ENCODE results near the gene TET2. TPM values are rescaled to one million over a fixed set of nuclear protein-coding genes. Genes with fewer than 3 reads are reported as not detected.

The TET2 gene
- total RNA-seq, 1 experiment from 2014 or later = 3.4 TPM

DNA sequence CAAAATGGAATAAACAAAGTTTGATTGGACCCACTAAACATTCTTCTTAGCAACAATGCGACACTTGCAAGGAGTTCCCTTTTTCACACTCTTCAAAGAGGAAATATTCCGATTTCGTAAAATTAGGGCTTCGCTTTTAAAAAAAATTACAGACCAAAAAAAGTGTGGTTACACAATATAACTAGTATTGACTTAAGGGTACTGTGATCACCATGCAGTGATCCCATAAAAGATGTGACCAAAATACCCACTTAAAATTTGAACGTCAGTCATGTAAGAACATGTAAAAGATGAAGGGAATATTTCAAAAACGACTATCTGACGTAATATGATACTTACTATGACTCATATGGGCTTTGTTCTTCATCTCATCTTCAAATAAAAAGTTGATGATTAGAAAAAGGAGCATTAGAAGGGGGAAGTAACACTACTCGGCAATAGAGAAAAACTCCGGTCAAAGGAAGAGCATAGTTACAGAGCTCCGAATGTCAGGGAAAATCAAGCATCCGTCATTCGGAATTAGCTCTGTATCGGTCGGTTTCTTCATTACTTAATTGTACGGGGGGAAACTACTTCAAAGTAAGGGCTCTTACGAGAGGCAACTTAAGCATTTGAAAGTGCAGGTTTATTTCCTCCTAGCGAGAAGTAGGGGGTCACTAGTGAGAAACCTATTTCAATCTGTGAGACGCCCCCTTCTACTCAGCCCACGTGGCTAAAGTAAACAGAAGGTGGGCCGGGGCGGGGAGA, 1.3 kb upstream of the TET2 start:
- ChIA-PET POLR2A (no interaction called here), CTCF (interaction anchor here (1.5 kb wide), 1 partner anchor 328 kb away, joined by 6 read pairs; the partner anchor contains the start of gene PPA2)
- no peaks in the 10 kb centered on the region for H3K9me3 Mint-ChIP-seq
- DNase-seq (ENCODE audit: low spot score) (no peak), ATAC-seq (no peak)
- TF ChIP-seq OVOL2 (CRISPR knock-in tag; IDR thresholded peaks at IDR 0.05; ENCODE audit: borderline replicate concordance) (no peak), ZNF416 (CRISPR knock-in tag; IDR thresholded peaks at IDR 0.05) (no peak), ZNF121 (CRISPR knock-in tag; IDR thresholded peaks at IDR 0.05) (no peak), NR3C1 (CRISPR knock-in tag; conservative IDR thresholded peaks at IDR 0.05; ENCODE audit: low read depth) (no peak), ZNF423 (CRISPR knock-in tag; IDR thresholded peaks at IDR 0.05) (no peak), SOX15 (CRISPR knock-in tag; IDR thresholded peaks at IDR 0.05) (no peak), RELA (CRISPR knock-in tag; IDR thresholded peaks at IDR 0.05; ENCODE audit: borderline replicate concordance) (no peak), EMX1 (CRISPR knock-in tag; IDR thresholded peaks at IDR 0.05) (no peak), CREM (CRISPR knock-in tag; IDR thresholded peaks at IDR 0.05) (no peak)
- TF ChIP-seq, protein P1, sequence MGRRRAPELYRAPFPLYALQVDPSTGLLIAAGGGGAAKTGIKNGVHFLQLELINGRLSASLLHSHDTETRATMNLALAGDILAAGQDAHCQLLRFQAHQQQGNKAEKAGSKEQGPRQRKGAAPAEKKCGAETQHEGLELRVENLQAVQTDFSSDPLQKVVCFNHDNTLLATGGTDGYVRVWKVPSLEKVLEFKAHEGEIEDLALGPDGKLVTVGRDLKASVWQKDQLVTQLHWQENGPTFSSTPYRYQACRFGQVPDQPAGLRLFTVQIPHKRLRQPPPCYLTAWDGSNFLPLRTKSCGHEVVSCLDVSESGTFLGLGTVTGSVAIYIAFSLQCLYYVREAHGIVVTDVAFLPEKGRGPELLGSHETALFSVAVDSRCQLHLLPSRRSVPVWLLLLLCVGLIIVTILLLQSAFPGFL (CRISPR knock-in tag; IDR thresholded peaks at IDR 0.05; ENCODE audit: borderline replicate concordance) = no peak
- TF ChIP-seq, protein P2, sequence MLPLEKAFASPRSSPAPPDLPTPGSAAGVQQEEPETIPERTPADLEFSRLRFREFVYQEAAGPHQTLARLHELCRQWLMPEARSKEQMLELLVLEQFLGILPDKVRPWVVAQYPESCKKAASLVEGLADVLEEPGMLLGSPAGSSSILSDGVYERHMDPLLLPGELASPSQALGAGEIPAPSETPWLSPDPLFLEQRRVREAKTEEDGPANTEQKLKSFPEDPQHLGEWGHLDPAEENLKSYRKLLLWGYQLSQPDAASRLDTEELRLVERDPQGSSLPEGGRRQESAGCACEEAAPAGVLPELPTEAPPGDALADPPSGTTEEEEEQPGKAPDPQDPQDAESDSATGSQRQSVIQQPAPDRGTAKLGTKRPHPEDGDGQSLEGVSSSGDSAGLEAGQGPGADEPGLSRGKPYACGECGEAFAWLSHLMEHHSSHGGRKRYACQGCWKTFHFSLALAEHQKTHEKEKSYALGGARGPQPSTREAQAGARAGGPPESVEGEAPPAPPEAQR (CRISPR knock-in tag; IDR thresholded peaks at IDR 0.05) = no peak
- TF ChIP-seq, protein P3, sequence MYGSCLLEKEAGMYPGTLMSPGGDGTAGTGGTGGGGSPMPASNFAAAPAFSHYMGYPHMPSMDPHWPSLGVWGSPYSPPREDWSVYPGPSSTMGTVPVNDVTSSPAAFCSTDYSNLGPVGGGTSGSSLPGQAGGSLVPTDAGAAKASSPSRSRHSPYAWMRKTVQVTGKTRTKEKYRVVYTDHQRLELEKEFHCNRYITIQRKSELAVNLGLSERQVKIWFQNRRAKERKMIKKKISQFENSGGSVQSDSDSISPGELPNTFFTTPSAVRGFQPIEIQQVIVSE (CRISPR knock-in tag; IDR thresholded peaks at IDR 0.05; ENCODE audit: borderline replicate concordance) = no peak
- H3K4me1 Mint-ChIP-seq = peaks cover 24% of the 10 kb centered on the region
- no peak overlapping the region for H3K27ac Mint-ChIP-seq
- peaks cover 95% of the 10 kb centered on the region for H3K27me3 Mint-ChIP-seq (ENCODE audit: low read depth)
- H3K4me3 Mint-ChIP-seq = peak overlapping the region; percentile 91
- no peaks in the 10 kb centered on the region for H3K36me3 Mint-ChIP-seq

DNA sequence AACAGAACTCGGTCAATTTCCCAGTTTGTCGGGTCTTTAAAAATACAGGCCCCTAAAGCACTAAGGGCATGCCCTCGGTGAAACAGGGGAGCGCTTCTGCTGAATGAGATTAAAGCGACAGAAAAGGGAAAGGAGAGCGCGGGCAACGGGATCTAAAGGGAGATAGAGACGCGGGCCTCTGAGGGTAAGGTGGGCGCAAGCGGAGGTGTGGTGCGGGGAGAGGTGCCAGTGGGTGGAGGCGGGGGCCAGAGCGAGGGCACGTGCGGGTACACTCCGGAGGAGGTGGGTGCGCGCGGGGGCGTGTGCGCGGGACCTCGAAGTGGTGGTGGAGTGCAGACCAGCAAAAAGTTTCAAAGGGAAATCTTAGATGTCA, 787 bp upstream of the TET2 start:
- ChIA-PET CTCF (interaction anchor here (1.5 kb wide), 1 partner anchor 328 kb away, joined by 6 read pairs; the partner anchor contains the start of gene PPA2), POLR2A (no interaction called here)
- no peaks in the 10 kb centered on the region for H3K36me3 Mint-ChIP-seq
- peaks cover 24% of the 10 kb centered on the region for H3K4me1 Mint-ChIP-seq
- DNase-seq (ENCODE audit: low spot score) (peak; percentile 45), ATAC-seq (peak; percentile 57)
- peak overlapping the region; percentile 91 for H3K4me3 Mint-ChIP-seq
- TF ChIP-seq MXD4 (CRISPR knock-in tag; IDR thresholded peaks at IDR 0.05; ENCODE audit: borderline replicate concordance) (no peak), KAT7 (CRISPR knock-in tag; IDR thresholded peaks at IDR 0.05; ENCODE audit: borderline replicate concordance) (0 out of 2 replicates have a peak, but pooled peaks have one; percentile 11)
- TF ChIP-seq, protein P4, sequence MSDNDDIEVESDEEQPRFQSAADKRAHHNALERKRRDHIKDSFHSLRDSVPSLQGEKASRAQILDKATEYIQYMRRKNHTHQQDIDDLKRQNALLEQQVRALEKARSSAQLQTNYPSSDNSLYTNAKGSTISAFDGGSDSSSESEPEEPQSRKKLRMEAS (CRISPR knock-in tag; IDR thresholded peaks at IDR 0.05) = peak; percentile 50; the same call in 1 of the 2 replicates
- no peaks in the 10 kb centered on the region for H3K9me3 Mint-ChIP-seq
- H3K27ac Mint-ChIP-seq = no peak overlapping the region
- H3K27me3 Mint-ChIP-seq (ENCODE audit: low read depth) = peaks cover 95% of the 10 kb centered on the region

DNA sequence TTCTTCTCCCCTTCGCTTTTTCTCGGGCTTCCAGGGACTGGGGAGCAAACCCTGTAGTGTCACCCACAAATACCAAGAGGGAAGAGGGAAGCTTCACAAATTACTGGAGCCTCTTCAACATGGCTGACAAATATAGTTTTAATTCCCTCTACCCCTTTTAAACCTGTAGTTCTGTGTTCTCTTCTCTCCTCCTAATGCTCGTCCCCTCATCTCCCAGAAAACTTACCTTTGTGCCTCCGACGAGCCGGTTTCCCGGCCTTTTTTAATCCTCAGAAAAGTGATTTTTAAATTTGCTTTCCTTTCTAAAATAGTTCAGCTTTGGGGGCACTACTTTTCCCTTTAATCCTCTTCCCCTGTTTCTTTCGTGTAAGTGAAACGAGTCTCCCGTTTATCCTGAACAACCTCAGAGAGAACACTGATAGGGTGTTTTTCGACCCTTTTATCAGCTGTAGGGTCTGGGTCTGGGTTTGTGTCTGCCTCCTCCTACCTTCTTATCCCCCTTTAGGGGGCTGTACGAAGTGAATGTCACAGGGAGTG, 408 bp downstream of the TET2 start:
- Mint-ChIP-seq H3K9me3 (no peaks in the 10 kb centered on the region), H3K27ac (no peak overlapping the region), H3K4me1 (peaks cover 24% of the 10 kb centered on the region), H3K27me3 (ENCODE audit: low read depth) (peaks cover 87% of the 10 kb centered on the region), H3K36me3 (no peaks in the 10 kb centered on the region), H3K4me3 (peak overlapping the region; percentile 91)
- DNase-seq (ENCODE audit: low spot score) = no peak
- CTCF ChIA-PET = interaction anchor here (0.6 to 1.4 kb wide), 2 partner anchors 199 to 327 kb away, joined by 3 to 5 read pairs; partner anchors contain the start of gene PPA2
- POLR2A ChIA-PET = interaction anchor here (1.0 kb wide), 1 partner anchor 327 kb away, joined by 5 read pairs; the partner anchor contains the start of gene PPA2
- ATAC-seq = no peak
- TF ChIP-seq, protein P5, sequence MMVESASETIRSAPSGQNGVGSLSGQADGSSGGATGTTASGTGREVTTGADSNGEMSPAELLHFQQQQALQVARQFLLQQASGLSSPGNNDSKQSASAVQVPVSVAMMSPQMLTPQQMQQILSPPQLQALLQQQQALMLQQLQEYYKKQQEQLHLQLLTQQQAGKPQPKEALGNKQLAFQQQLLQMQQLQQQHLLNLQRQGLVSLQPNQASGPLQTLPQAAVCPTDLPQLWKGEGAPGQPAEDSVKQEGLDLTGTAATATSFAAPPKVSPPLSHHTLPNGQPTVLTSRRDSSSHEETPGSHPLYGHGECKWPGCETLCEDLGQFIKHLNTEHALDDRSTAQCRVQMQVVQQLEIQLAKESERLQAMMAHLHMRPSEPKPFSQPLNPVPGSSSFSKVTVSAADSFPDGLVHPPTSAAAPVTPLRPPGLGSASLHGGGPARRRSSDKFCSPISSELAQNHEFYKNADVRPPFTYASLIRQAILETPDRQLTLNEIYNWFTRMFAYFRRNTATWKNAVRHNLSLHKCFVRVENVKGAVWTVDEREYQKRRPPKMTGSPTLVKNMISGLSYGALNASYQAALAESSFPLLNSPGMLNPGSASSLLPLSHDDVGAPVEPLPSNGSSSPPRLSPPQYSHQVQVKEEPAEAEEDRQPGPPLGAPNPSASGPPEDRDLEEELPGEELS (CRISPR knock-in tag; IDR thresholded peaks at IDR 0.05) = no peak
- TF ChIP-seq FOXJ3 (CRISPR knock-in tag; IDR thresholded peaks at IDR 0.05; ENCODE audit: borderline replicate concordance) (no peak), ELF4 (CRISPR knock-in tag; IDR thresholded peaks at IDR 0.05; ENCODE audit: low read depth) (no peak), OVOL2 (CRISPR knock-in tag; IDR thresholded peaks at IDR 0.05; ENCODE audit: borderline replicate concordance) (no peak), ETV6 (CRISPR knock-in tag; IDR thresholded peaks at IDR 0.05) (no peak), ZNF121 (CRISPR knock-in tag; IDR thresholded peaks at IDR 0.05) (no peak), ZNF317 (CRISPR knock-in tag; IDR thresholded peaks at IDR 0.05; ENCODE audit: borderline replicate concordance, low read depth) (no peak)
- TF ChIP-seq, protein P6, sequence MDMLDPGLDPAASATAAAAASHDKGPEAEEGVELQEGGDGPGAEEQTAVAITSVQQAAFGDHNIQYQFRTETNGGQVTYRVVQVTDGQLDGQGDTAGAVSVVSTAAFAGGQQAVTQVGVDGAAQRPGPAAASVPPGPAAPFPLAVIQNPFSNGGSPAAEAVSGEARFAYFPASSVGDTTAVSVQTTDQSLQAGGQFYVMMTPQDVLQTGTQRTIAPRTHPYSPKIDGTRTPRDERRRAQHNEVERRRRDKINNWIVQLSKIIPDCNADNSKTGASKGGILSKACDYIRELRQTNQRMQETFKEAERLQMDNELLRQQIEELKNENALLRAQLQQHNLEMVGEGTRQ (CRISPR knock-in tag; IDR thresholded peaks at IDR 0.05) = no peak
- TF ChIP-seq, protein P7, sequence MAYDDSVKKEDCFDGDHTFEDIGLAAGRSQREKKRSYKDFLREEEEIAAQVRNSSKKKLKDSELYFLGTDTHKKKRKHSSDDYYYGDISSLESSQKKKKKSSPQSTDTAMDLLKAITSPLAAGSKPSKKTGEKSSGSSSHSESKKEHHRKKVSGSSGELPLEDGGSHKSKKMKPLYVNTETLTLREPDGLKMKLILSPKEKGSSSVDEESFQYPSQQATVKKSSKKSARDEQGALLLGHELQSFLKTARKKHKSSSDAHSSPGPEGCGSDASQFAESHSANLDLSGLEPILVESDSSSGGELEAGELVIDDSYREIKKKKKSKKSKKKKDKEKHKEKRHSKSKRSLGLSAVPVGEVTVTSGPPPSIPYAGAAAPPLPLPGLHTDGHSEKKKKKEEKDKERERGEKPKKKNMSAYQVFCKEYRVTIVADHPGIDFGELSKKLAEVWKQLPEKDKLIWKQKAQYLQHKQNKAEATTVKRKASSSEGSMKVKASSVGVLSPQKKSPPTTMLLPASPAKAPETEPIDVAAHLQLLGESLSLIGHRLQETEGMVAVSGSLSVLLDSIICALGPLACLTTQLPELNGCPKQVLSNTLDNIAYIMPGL (CRISPR knock-in tag; IDR thresholded peaks at IDR 0.05) = no peak

All from WTC11 (cell line).